ENCODE data around the gene GPC3.

- TF ChIP-seq CTCF (IDR thresholded peaks at IDR 0.05) (no peak), EZH2 (IDR thresholded peaks at IDR 0.05) (no peak)
Observed at GRCh38 chrX:133969191-133969590, 16.2 kb downstream of the GPC3 start.
